ENCODE results near the gene LPAR2.
A peak's percentile ranks its signal among the peaks of the same experiment; 100 is the strongest.
"Not testable (repeated sequence)": the region's sequence is repeated elsewhere in the genome, so short reads cannot be mapped to it uniquely, and the experiment has no call there.

The LPAR2 gene

GRCh38 chr19:19628501-19629134 is 598 bp upstream of the LPAR2 start:
- DNase-seq: no peak

DNA sequence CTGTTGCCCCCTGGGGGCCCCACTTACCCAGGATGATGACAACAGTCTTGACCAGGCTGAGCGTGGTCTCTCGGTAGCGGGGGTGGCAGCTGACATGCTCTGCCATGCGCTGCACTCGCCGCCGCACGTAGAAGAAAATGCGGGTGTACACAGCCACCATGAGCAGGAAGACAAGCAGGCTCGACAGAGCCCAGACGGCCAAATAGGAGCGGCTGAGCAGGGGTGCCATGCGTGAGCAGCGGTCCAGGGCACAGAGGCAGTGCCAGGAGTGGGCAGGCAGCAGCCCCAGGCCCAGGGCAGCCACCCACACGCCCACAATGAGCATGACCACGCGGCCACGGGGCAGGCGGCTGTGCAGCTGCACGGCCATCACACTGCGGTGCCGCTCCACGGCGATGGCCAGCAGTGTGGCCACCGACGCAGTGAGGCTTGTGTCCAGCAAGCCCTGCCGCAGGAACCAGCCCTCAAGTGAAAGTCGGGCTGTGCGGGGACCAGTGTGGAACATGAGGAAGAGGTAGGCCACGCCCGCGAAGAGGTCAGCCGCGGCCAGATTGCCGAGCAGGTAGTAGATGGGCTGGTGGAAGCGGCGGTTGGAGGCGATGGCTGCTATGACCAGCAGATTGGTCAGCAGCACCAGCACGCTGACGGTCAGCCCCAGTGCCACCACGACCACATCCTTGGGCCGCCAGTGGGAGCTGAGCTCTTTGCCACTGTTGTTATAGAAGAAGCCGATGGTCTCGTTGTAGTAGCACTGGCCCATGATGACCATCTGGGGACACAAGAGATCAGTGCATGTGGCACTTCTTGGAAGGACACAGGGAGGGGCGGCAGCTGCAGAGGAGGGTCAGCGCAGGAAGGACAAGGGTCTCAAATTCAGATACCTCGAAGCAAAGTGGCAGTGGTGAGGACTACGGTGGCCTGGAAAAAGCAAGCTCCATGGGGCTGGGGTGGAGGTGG is 1.2 kb downstream of the LPAR2 start:
- no peak for DNase-seq

DNA sequence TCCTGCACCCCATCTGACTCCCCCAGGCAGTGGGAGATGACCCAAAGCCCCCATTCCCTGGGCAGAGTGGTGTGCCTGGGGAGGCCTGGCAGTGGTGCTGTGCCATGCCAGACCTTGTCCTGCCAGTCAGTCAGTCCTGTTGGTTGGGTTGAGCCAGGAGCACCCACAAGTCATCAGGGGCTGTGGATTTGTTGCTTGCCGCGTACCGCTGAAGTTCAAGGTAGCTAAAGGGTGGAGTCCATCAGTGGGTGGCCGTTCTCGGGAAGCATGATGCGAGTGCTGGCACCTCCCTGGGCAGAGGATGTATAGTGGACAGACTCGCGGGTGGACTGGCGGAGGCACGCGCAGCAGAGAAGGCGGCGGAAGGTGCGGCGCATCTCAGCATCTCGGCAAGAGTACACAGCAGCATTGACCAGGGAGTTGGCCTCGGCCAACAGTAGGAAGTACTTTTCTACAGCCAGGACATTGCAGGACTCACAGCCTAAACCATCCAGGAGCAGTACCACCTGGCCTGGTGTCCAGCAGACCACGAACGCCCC is 3.9 kb downstream of the LPAR2 start:
- DNase-seq: no peak

DNA sequence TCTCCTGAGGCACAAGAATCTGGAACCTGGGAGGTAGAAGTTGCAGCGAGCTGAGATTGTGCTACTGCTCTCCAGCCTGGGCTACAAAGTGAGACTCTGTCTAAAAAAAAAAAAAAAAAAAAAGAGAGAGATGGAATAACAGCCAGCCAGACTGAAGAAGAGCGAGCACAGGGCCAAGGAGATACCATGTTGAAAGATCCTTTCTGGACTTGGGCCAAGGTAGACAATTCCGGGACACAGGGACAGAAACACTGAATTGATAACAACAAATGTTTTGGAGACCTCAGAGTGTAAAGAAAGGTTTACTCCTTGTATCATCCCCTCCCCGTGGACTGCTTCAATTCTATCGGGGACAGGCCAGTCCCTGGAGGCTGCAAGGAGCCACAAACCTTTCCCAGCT is 4.6 kb downstream of the LPAR2 start:
- no peak for DNase-seq

DNA sequence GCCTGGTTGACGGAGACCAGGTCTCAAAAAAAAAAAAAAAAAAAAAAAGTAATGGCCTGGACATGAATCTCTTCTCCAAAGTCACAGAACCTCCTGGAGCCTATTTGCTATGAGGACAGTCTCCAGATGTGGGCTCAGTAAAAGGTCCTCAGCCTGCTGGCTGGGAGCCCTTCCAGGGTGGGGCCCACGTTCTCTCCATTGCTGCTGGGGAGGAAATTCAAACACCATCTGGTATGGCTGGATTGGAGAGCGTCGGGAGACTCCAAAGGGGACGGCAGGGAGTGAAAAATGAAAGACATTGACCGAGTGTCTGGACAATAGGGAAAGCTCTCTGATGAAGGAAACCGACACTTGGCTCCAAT is 8.2 kb downstream of the LPAR2 start:
- DNase-seq: no peak

DNA sequence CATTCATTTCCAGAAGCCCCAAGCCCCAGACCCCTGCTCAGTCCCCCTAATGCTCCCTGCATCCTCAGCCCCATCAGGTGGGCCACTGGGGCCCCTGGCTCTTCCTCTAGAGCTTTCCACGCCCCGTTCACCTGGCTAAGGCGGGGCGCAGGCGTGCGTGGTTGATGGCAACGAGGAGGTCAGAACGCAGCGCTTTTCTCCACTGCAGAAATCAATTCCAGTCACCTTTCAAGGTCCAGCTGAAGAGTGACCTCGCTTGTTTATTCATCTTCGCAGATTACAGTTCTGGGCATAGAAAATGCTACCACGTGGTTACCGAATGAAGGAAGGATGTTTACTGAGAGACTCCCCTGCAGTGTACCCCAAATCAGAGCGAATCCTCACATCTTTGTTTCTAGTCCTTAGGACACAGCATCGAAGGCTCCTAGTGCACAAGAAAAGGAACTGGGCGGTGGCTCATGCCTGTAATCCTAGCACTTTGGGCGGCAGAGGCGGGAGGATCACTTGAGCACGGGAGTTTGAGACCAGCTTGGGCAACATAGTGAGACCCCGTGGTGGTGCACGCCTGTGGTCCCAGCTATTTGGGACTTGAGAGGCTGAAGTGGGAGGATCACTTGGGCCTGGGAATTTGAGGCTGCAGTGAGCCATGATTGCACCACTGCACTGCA is 8.7 kb downstream of the LPAR2 start:
- DNase-seq: no peak

DNA sequence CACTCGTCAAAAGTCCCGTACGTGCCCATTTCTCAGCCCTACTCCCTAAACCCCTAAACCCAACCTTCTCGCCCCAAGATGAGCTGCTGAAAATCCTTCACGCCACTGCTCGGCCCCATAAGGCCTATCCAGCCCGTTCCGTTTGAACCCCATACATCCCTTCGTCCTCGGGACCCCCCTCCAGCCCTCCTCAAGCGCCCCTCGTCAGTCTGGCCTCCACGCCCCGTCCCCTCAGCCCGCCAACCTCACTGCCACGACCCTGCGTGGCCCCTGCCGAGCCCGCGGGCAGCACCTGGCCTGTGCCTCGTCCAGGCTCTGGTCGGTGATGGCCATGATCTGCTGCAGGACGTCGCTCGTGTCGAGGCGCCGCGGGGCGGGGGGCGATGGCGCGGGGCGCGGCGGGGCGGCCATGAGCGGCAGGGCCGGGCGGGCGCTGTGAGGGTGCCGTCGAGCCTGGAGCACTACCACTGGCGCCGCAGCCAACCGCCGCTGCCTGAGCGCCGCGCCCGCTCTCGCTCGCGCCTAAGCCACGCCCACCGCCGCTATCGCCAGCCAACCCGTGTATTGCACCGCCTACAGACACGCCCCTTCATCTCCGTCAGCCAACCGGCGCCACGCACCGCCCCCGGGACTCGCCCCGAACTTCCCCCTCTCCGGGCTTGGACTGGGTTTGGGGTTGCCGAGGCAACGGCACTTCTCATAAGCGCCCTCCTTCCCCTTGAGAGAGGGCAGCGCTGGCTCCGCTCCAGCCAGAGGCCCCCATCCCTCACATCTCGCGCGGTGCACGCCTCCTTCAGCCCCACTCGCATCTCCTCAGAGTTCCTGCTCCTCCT is 9.6 kb downstream of the LPAR2 start, which contains the start of gene PBX4:
Gene PBX4, minus strand, starts transcription at position 469 of the 833 bp plus-strand sequence. Its CDS starts 58 bp downstream, at position 411.
- peak; percentile 94 for DNase-seq

DNA sequence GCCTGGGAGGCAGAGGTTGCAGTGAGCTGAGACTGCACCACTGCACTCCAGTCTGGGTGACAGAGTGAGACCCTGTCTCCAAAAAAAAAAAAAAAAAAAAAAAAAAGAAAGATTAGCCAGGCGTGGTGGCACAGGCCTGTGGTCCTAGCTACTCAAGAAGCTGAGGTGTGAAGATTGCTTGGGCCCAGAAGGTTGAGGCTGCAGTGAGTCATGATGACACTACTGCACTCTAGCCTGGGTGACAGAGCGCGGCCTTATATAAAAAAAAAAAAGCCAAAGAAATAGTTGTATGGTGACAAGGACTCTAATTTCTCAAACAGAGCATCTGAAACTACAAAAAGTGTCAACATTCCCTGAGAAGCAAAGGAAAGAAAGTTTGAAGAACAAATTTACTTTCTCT is 12.9 kb downstream of the LPAR2 start:
- DNase-seq: no peak

GRCh38 chr19:19613506-19613905 is 14.5 kb downstream of the LPAR2 start:
- DNase-seq: no peak

DNA sequence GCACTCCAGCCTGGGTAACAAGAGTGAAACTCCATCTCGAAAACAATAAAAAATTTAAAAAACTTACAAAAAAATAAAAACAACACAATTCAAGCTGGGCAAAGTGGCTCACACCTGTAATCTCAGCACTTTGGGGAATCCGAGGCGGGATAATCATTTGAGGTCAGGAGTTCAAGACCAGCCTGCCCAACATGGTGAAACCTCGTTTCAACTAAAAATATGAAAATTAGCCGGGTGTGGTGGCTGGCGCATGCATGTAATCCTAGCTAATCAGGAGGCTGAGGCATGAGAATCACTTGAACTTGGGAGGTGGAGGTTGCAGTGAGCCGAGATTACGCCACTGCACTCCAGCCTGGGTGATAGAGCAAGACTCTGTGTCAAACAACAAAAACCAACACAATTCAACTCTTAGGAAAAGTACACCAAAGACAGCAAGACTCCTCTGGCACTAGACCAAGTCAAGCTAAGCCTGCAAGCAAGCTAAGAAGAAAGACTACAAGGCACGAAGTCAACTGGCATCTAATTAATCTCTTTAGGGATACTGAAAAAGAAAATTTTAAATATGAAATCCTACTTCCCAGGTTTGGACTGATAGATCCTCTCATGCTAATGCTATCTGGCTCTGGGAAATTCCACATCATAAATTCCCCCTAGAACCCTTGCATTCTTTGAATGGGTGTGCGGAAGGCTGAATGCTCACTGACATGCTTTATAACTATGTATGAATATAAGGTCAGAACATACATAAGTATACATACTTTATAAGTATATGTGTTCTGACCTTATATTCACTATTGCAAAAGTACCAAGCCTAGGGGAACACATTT is 17.4 kb downstream of the LPAR2 start:
- no peak for DNase-seq

DNA sequence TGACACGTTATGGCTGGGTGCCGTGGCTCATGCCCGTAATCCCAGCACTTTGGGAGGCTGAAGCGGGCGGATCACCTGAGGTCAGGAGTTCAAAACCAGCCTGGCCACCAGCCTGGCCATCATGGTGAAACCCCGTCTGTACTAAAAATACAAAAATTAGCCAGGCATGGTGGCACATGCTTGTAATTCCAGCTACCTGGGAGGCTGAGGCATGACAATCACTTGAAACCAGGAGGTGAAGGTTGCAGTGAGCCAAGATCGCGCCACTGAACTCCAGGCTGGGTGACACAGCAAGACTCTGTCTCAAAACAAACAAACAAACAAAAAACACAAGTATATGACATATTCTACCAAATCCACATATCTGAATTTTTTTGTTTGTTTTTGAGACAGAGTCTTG is 21.3 kb downstream of the LPAR2 start:
- not testable (repeated sequence) for DNase-seq

DNA sequence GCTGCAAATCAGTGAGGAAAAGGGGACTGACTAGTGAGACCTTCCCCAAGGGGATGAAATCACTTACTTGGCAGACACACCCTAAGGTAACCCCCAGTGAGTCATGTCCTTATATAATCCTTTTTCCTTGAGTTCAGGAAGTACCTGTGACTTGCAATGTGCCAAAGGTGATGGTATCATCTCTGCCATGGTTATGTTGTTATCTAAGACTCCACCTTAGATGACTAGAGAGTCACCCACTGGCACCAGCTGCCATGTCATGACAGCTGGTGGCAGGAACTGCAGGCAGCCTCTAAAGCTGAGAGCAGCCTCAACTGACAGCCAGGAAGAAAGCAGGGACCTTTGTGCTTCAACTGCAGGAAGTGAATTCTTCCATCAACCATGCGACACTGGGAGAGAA is 22.0 kb downstream of the LPAR2 start:
- DNase-seq: no peak

DNA sequence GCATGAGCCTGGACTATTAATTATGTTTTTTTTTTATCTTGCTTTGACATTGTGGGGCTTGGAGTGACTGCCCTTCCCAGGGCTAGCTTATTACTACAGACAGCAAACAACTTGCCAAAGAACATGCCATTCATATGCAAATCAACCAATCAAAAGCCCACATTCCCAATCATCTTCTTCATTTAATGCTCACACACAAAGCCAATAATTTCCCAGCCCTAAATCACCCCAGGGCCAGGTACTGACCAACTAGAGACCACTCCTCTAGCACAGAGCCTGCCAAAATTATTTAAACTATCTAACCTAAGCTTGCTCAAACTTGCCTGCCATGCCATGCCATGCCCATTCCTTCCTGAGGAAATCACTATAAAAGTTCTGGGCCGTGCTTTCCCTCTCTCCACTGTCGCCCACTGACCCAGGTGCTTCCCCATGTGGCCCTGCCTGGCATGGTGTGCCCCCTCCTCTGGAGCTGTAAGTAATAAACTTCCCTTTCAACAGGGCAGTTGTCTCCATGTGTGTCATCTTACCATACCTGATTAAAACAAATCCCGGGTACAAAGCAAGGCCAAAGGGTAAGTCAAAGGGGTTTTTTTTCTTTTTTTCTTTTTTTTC is 25.2 kb downstream of the LPAR2 start:
- DNase-seq: no peak

GRCh38 chr19:19602136-19602712 is 25.8 kb downstream of the LPAR2 start:
- no peak for DNase-seq

- DNase-seq: no peak
These were observed 27.2 kb downstream of the LPAR2 start for GRCh38 chr19:19600793-19601330.

DNA sequence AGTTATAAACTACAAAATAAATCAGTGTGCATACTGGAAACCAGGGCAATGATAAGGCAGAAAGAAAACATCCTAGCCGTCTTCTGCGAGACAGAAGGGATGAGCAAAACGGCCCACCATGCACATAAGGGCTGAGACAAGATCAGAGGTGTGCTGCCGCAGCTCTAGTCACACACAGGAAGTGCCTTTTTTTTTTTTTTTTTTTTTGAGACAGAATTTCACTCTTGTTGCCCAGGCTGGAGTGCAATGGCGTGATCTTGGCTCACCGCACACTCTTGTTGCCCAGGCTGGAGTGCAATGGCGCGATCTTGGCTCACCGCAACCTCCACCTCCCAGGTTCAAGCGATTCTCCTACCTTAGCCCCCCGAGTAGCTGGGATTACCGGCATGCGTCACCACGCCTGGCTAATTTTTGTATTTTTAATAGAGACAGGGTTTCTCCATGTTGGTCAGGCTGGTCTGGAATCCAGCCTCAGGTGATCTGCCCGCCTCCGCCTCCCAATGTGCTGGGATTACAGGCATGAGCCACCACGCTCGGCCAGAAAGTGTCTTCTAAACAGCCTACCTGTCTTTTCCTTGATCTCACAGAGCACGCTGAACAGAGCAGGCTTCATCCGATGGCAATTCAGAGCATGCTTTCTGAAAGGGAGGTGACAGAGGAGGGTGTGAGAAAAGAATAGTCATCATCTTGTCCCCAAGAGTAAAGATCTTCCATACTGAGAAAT is 29.1 kb downstream of the LPAR2 start:
- not testable (repeated sequence) for DNase-seq

DNA sequence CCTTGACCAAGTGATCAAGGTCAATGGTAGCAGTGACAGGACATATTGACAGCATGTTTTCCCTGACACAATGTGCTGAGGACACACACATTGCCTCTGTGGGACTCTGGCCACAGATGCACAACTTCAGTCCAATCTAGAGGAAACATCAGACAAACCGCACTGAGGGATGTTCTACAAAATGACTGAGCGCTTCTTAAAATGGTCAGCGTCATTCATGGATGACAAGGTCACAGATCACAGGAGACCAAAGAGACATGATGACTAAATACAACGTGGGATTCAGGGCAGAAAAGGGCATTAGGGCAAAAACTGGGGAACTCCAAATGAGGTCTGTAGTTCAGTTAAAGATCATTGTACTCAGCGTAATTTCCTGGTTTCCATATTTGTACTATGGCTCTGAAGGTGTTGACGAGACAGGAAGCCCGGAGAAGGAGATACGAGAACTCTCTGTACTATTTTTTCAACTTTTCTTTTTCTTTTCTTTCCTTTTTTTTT is 30.2 kb downstream of the LPAR2 start:
- DNase-seq: no peak

DNA sequence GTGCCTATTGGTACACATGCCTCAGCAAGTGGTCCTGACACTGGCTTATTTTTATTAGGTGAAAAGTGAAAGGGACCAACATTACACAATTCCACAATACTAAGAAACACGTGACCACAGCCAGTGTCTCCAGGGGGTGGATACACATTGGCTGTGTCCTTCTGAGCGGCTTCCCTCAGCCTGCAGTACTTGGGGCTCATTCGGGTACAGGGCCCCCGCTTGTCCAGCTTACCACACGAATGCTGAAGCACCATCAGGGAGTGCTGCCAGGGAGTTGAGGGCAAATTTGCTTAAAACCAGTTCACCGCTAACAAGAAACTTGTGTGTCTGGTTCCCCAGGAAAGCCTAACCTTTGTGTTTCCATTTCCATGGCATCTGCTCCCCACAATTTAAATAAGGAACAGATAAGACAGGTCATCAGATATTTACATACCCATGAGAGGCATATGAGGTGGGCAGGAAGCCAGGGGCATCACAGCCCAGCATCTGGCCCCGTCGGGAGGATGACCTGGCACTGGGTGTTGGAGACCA is 32.8 kb downstream of the LPAR2 start:
- DNase-seq: no peak

DNA sequence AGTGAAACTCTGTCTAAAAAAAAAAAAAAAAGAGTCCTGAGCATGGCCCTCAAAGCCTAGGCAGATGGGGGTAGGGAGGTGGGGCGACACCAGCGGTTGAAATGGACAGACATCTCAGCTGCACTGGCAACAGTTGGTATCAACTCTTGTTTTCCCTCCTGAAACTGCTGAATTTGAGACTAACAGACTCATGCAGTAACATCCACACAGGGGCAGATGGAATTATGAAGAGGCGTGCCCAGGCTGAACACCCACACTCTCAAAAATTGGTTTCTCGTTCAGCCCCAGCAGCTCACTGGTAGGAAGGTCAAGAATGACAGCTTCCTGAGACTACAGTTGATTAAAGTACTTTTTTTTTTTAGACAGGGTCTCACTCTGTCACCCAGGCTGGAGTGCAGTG is 33.6 kb downstream of the LPAR2 start:
- no peak for DNase-seq

Data from NCI-H2029 (cell line).